ENCODE measurements around the gene LBX1. TPM values are rescaled to one million over a fixed set of nuclear protein-coding genes. Genes with fewer than 3 reads are reported as not detected.

The LBX1 gene
- total RNA-seq, 2 donors from 2014 or later: not detected

GRCh38 chr10:101217450-101218281 is 11.6 kb downstream of the LBX1 start:
- intact Hi-C loops (cut with DNase I): loop anchor here (5.0 kb wide), 2 partner anchors 75 to 235 kb away; no protein-coding TSS in a partner anchor
- no peak overlapping the region for H3K27ac ChIP-seq
- no peaks in the 10 kb centered on the region for H3K36me3 ChIP-seq
- no peak overlapping the region for H3K4me3 ChIP-seq
- TF ChIP-seq CTCF (IDR thresholded peaks at IDR 0.05) (no peak), POLR2AphosphoS5 (IDR thresholded peaks at IDR 0.05) (no peak), POLR2A (IDR thresholded peaks at IDR 0.05) (no peak)
- 4% methylated on average over 67 of the region's 68 CpGs for WGBS
- H3K27me3 ChIP-seq (replicated peaks; ENCODE audit: insufficient read depth): peaks cover 69% of the 10 kb centered on the region
- H3K9me3 ChIP-seq: no peaks in the 10 kb centered on the region
- H3K4me1 ChIP-seq (replicated peaks): peaks cover 3% of the 10 kb centered on the region
- DNase-seq (ENCODE audit: low spot score): no peak

GRCh38 chr10:101217044-101217425 is 12.2 kb downstream of the LBX1 start:
- DNase-seq (ENCODE audit: low spot score): no peak
- Histone ChIP-seq H3K4me1 (replicated peaks) (peaks cover 3% of the 10 kb centered on the region), H3K36me3 (no peaks in the 10 kb centered on the region), H3K27ac (no peak overlapping the region), H3K4me3 (no peak overlapping the region), H3K9me3 (no peaks in the 10 kb centered on the region), H3K27me3 (replicated peaks; ENCODE audit: insufficient read depth) (peaks cover 69% of the 10 kb centered on the region)
- intact Hi-C loops (cut with DNase I): loop anchor here (5.0 kb wide), 2 partner anchors 75 to 235 kb away; no protein-coding TSS in a partner anchor
- TF ChIP-seq POLR2AphosphoS5 (IDR thresholded peaks at IDR 0.05): no peak
- TF ChIP-seq CTCF (IDR thresholded peaks at IDR 0.05): no peak
- TF ChIP-seq POLR2A (IDR thresholded peaks at IDR 0.05): no peak
- WGBS: 4% methylated on average over 21 of the region's 21 CpGs

GRCh38 chr10:101216207-101217043 is 12.8 kb downstream of the LBX1 start:
- TF ChIP-seq POLR2AphosphoS5 (IDR thresholded peaks at IDR 0.05) (no peak), CTCF (IDR thresholded peaks at IDR 0.05) (no peak), POLR2A (IDR thresholded peaks at IDR 0.05) (no peak)
- no peak for DNase-seq (ENCODE audit: low spot score)

GRCh38 chr10:101215397-101216206 is 13.7 kb downstream of the LBX1 start:
- TF ChIP-seq CTCF (IDR thresholded peaks at IDR 0.05) (no peak), POLR2AphosphoS5 (IDR thresholded peaks at IDR 0.05) (no peak), POLR2A (IDR thresholded peaks at IDR 0.05) (no peak)
- no peak overlapping the region for H3K4me3 ChIP-seq
- H3K9me3 ChIP-seq: no peaks in the 10 kb centered on the region
- intact Hi-C loops (cut with DNase I): loop anchor here (2.0 to 5.0 kb wide), 3 partner anchors 77 to 251 kb away; no protein-coding TSS in a partner anchor
- 8% methylated on average over 30 of the region's 40 CpGs for WGBS
- DNase-seq (ENCODE audit: low spot score): no peak
- peaks cover 3% of the 10 kb centered on the region for H3K4me1 ChIP-seq (replicated peaks)
- H3K27me3 ChIP-seq (replicated peaks; ENCODE audit: insufficient read depth): peaks cover 63% of the 10 kb centered on the region
- H3K36me3 ChIP-seq: no peaks in the 10 kb centered on the region
- H3K27ac ChIP-seq: no peak overlapping the region

More at GRCh38 chr10:101216207-101217043, 12.8 kb downstream of the LBX1 start:
- intact Hi-C loops (cut with DNase I): loop anchor here (5.0 kb wide), 2 partner anchors 76 to 236 kb away; no protein-coding TSS in a partner anchor
- peaks cover 3% of the 10 kb centered on the region for H3K4me1 ChIP-seq (replicated peaks)
- no peak overlapping the region for H3K4me3 ChIP-seq
- H3K9me3 ChIP-seq: no peaks in the 10 kb centered on the region
- WGBS: 6% methylated on average over 51 of the region's 52 CpGs
- peaks cover 68% of the 10 kb centered on the region for H3K27me3 ChIP-seq (replicated peaks; ENCODE audit: insufficient read depth)
- H3K36me3 ChIP-seq: no peaks in the 10 kb centered on the region
- H3K27ac ChIP-seq: no peak overlapping the region

Measured in prostate gland (tissue), 2 donors.